NCI-H1436 treated with DMSO at 0.1 percent for 48 hours (cell line): ENCODE measurements around the gene GOLGA8A.
"Not testable (repeated sequence)": the region's sequence is repeated elsewhere in the genome, so short reads cannot be mapped to it uniquely, and the experiment has no call there.

ENCODE experiments used
- DNase-seq: peaks from one replicate; lab custom pipeline; 2025; lab: John Stamatoyannopoulos, UW

The GOLGA8A gene

GRCh38 chr15:34437687-34438086 is at the start of gene GOLGA8A:
TSS of gene GOLGA8A (minus strand) at chr15:34437808. CDS start at chr15:34389691, 48,117 bp downstream.
- DNase-seq, result no peak

- DNase-seq, result no peak
Measured at GRCh38 chr15:34483644-34484043, 46.0 kb upstream of the GOLGA8A start.

- no peak for DNase-seq
Measured at GRCh38 chr15:34481370-34481769, 43.8 kb upstream of the GOLGA8A start.

- DNase-seq, result no peak
Measured at GRCh38 chr15:34473840-34474239, 36.2 kb upstream of the GOLGA8A start.

GRCh38 chr15:34472947-34473346 is 35.3 kb upstream of the GOLGA8A start:
- no peak for DNase-seq

- DNase-seq, result no peak
Measured at GRCh38 chr15:34470892-34471291, 33.3 kb upstream of the GOLGA8A start.

- no peak for DNase-seq
Measured at GRCh38 chr15:34470091-34470490, 32.5 kb upstream of the GOLGA8A start.

- no peak for DNase-seq
Measured at GRCh38 chr15:34461730-34462129, 24.1 kb upstream of the GOLGA8A start.

- DNase-seq, result no peak
Measured at GRCh38 chr15:34460451-34460850, 22.8 kb upstream of the GOLGA8A start.

- no peak for DNase-seq
Measured at GRCh38 chr15:34456658-34457057, 19.1 kb upstream of the GOLGA8A start.

- no peak for DNase-seq
Measured at GRCh38 chr15:34442891-34443290, 5.3 kb upstream of the GOLGA8A start.

GRCh38 chr15:34439878-34440277 is 2.3 kb upstream of the GOLGA8A start:
- DNase-seq, result no peak

- DNase-seq, result no peak
Measured at GRCh38 chr15:34436956-34437442, 609 bp downstream of the GOLGA8A start.

GRCh38 chr15:34436126-34436955 is 1.3 kb downstream of the GOLGA8A start:
- DNase-seq, result no peak

GRCh38 chr15:34435658-34436057 is 1.9 kb downstream of the GOLGA8A start:
- no peak for DNase-seq

GRCh38 chr15:34434627-34435305 is 2.8 kb downstream of the GOLGA8A start:
- no peak for DNase-seq

GRCh38 chr15:34433956-34434626 is 3.5 kb downstream of the GOLGA8A start:
- DNase-seq, result not testable (repeated sequence)

- DNase-seq, result not testable (repeated sequence)
Measured at GRCh38 chr15:34430642-34431041, 7.0 kb downstream of the GOLGA8A start.

- DNase-seq, result not testable (repeated sequence)
Measured at GRCh38 chr15:34423425-34424090, 14.1 kb downstream of the GOLGA8A start.

GRCh38 chr15:34420953-34421352 is 16.7 kb downstream of the GOLGA8A start:
- not testable (repeated sequence) for DNase-seq

GRCh38 chr15:34418435-34418834 is 19.2 kb downstream of the GOLGA8A start:
- DNase-seq, result not testable (repeated sequence)

- not testable (repeated sequence) for DNase-seq
Measured at GRCh38 chr15:34409511-34409910, 28.1 kb downstream of the GOLGA8A start.
